IPS-18c (cell line): Measurements from ENCODE around the gene HORMAD1.
"Not testable (repeated sequence)": the region's sequence is repeated elsewhere in the genome, so short reads cannot be mapped to it uniquely, and the experiment has no call there.

Experiments used
- H3K4me3 ChIP-seq: 2 replicates; pipeline ENCODE4 v1.7.0; 2013; ENCODE audit warnings: low read depth, mild to moderate bottlenecking, low read length, moderate library complexity; ENCODE audit not compliant: insufficient read depth
- H3K9me3 ChIP-seq: one replicate; pipeline ENCODE4 v1.6.1; 2013; ENCODE audit warnings: mild to moderate bottlenecking, low read length, moderate library complexity; ENCODE audit not compliant: control insufficient read depth, insufficient read depth

The HORMAD1 gene, protein sequence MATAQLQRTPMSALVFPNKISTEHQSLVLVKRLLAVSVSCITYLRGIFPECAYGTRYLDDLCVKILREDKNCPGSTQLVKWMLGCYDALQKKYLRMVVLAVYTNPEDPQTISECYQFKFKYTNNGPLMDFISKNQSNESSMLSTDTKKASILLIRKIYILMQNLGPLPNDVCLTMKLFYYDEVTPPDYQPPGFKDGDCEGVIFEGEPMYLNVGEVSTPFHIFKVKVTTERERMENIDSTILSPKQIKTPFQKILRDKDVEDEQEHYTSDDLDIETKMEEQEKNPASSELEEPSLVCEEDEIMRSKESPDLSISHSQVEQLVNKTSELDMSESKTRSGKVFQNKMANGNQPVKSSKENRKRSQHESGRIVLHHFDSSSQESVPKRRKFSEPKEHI

DNA sequence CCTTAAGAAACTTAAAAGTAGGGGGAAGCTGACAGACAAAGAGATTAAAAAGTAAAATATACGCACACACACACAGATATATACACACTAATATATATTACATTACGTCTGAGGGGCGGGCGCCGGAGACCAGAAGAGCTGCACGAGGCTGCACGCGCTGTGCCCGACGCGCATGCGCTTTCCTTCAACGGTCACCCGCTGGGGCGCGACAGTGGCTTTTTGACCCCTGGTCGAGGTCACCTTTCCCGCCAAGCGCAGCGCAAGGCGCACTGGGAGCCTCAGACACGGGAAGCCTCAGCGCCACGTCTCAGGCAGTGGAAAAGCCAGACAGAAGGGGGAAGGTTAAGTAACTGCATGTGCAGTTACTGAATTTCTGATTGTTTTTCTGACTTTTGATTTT lies at the start of gene HORMAD1:
Gene HORMAD1, minus strand, starts transcription at position 193 of the 400 bp plus-strand sequence. CDS start 1,390 bp downstream, outside the sequence.
- Histone ChIP-seq H3K4me3 (no peak within 1 kb of the TSS), H3K9me3 (no peaks in the 10 kb centered on the region)

DNA sequence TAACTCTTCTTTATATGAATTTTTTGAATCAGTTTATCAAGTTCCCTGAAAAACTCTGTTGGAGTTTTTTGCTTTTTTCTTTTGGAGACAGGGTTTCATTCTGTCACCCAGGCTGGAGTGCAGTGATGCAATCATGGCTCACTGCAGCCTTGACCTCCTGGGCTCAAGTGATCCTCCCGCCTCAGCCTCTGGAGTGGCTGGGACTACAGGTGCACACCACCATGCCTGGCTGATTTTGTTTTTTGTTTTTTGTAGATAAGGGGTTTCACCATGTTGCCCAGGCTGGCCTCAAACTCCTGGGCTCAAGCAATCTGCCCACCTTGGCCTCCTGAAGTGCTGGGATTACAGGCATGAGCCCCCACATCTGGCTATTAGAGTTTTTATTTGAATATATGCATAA lies 47.0 kb upstream of the HORMAD1 start:
- H3K4me3 ChIP-seq, H3K9me3 ChIP-seq: not testable (repeated sequence)

DNA sequence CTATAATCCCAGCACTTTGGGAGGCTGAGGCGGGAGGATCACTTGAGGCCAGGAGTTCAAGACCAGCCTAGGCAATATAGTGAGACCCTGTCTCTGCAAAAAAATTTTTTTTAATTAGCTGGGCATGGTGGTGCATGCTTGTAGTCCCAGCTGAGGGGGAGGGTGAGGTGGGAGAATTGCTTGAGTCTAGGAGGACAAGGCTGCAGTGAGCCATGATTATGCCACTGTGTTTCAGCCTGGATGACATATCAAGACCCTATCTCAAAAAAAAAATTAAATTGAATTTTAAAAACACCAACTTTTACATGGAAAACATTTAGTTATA lies 45.2 kb upstream of the HORMAD1 start:
- H3K4me3 ChIP-seq, H3K9me3 ChIP-seq: not testable (repeated sequence)

DNA sequence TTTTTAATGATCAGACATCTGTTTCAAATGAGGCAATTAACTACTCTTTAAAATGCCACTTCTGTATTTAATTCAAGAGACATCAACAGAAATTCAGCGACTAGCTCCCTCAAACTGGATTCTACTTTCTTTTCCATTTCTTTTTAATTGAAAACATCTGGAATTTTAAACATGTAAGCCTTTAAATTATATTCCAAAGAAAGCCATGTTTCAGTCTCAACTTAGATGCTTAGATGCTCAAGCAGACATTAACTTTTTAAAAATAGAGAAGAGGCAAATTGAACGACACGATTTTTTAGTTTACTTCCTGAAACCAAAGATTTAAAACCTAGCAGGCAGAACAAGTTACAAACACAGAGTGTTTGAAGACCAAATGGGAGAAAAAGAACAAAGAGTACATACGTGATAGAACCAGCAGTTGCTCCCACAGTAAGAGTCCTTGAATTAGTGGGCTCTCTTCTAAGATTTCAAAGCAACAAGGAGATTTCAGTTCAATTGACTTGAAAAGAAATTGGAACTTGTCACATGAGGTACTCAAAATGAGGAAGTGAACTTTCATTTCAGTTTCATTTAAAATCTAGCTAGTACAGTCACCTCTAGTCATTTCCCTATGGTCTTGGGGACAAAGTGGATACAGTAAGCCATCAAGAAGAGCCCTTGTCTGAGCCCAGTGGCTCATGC lies 44.7 kb upstream of the HORMAD1 start, which contains the start of gene CTSS:
Gene CTSS, minus strand, starts transcription at position 483 of the 681 bp plus-strand sequence. CDS start 1,015 bp downstream, outside the sequence.
- no peak within 1 kb of the TSS for H3K4me3 ChIP-seq
- no peaks in the 10 kb centered on the region for H3K9me3 ChIP-seq

DNA sequence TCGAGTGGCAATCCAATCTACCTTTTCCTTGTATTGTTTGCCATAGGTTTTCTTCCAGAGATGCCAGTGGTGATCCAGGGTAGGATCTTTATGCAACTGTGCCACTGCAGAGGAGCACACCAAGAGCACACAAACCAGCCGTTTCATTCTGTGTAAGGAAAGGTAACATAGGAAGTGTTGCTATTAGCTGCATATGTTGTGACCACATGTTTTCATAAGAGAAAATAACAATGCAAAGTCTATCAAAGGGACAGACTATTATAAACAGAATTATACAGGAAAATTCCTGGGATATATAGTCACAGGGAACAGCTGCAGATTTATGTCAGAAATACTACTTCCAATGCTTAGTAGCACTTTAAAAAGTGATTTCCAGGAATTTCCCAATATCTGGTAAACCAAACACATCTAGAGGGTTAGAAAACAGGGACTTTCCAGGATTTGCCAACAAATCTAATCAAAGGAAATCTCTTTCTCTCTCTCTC lies 44.0 kb upstream of the HORMAD1 start:
- Histone ChIP-seq H3K9me3 (no peaks in the 10 kb centered on the region), H3K4me3 (no peak overlapping the region)

DNA sequence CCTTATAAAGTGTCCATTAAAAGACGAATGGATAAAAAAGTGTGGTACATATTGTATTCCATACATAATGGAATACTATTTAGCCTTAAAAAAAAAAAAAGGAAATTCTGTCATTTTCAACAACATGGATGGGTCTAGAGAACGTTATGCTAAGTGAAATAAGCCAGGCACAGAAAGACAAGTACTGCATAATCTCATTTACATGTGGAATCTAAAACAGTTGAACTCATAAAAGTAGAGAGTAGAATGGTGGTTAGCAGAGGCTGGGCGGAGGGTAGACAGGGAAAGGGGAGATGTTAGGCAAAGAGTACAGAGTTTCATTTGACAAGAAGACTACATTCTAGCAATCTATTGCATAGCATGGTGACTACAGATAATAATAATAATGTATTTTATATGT lies 42.3 kb upstream of the HORMAD1 start:
- Histone ChIP-seq H3K9me3 (no peaks in the 10 kb centered on the region), H3K4me3 (no peak overlapping the region)

DNA sequence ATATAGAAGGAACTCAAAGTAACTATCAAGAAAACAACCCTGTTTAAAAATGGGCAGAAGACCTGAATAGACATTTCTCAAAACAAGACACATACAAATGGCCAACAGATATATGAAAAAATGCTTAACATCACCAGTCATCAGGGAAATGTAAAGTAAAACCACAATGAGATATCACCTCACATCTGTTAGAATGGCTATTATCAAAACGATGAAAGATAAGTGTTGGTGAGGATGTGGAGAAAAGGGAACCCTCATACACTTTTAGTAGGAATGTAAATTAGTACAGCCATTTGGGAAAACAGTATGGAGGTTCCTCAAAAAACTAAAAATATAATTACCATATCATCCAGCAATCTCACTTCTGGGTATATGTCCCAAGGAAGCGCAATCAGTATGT lies 41.9 kb upstream of the HORMAD1 start:
- Histone ChIP-seq H3K9me3 (no peaks in the 10 kb centered on the region), H3K4me3 (no peak overlapping the region)

DNA sequence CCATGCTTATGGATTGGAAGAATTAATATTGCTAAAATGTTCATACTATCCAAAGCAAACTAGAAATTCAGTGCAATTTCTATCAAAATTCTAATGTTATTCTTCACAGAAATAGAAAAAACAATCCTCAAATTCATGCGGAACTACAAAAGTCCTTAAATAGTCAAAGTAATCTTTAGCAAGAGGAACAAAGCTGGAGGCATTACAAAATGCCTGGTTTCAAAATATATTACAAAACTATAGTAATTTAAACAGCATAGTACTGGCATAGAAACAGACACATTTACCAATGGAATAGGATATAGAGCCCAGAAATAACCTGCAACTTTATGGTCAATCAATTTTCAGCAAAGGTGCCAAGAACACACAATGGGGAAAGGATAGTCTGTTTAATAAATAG lies 41.1 kb upstream of the HORMAD1 start:
- Histone ChIP-seq H3K4me3 (no peak overlapping the region), H3K9me3 (no peaks in the 10 kb centered on the region)

DNA sequence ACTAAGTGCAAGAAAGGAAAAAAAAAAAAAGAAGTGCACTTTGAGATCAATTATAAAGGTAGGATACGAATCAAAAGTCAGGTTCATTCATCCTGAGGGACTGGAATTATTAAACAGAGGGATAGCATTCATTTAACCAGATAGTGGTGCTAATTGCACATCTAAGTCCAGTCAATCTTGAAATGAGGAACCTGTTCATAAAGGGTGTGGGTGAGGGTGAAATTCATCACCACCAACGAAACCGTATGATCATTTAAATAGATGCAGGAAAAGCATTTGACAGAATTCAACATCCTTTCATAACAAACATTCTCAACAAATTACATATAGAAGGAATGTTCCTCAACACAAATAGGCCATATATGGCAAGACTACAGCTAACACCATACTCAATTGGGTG lies 39.3 kb upstream of the HORMAD1 start:
- no peak overlapping the region for H3K4me3 ChIP-seq
- H3K9me3 ChIP-seq = no peaks in the 10 kb centered on the region

DNA sequence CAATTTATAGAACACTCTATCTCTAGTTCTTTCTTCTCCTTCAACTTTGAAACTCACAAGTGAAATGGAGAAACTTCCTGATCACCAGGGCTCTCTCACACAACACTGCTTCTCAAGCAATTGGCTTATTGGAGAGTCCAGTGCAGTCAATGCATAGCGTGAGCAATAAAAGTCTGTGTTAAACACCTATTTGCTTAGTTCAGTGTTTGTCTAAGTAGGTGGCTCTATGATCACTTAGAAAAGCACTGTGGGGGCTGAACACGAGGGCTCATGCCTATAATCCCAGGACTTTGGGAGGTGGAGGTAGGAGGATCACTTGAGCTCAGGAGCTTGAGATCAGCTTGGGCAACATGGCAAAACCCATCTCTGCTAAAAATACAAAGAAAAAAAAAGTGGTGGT lies 32.7 kb upstream of the HORMAD1 start:
- H3K9me3 ChIP-seq = no peaks in the 10 kb centered on the region
- H3K4me3 ChIP-seq = no peak overlapping the region

DNA sequence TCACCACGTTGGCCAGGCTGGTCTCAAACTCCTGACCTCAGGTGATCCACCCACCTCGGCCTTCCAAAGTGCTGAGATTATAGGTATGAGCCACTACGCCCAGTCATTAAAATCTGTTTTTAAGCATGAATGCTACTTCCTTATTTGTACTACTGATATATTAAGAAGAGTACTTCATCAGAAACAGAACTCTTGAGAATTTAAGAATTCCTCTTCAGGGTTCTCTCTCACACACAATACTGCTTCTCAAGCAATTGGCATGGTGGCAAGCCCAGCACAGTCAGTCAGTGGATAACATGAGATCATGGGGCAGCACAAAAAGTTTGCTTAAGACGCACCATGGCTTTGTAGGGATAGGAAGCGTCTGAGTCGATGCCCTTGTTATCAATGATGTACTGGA lies 30.7 kb upstream of the HORMAD1 start:
- no peak overlapping the region for H3K4me3 ChIP-seq
- no peaks in the 10 kb centered on the region for H3K9me3 ChIP-seq

DNA sequence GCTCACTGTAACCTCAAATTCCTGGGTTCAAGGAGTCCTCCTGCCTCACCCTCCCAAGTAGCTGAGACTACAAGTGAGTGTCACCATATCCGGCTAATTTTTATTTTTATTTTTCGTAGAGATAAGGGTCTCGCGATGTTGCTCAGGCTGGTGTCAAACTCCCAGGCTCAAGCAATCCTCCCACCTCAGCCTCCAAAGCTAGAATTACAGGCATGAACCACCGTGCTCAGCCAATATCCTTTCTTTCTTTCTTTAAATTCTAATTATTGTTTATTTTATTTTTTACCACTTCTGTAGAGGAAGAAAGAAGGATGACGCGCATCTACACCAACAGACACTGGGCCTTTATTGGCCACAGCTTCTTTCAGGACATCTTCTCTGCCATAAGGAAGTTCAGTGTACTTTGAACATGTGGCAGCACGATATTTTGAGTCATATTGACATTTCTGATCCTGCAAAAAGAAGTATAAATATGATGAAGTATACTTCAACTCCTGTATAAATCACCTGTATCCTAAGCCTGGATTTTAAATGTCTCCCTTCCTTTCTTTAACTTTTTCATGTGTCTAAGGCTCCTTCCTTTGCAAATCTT lies 29.1 kb upstream of the HORMAD1 start:
- Histone ChIP-seq H3K9me3 (no peaks in the 10 kb centered on the region), H3K4me3 (no peak overlapping the region)

DNA sequence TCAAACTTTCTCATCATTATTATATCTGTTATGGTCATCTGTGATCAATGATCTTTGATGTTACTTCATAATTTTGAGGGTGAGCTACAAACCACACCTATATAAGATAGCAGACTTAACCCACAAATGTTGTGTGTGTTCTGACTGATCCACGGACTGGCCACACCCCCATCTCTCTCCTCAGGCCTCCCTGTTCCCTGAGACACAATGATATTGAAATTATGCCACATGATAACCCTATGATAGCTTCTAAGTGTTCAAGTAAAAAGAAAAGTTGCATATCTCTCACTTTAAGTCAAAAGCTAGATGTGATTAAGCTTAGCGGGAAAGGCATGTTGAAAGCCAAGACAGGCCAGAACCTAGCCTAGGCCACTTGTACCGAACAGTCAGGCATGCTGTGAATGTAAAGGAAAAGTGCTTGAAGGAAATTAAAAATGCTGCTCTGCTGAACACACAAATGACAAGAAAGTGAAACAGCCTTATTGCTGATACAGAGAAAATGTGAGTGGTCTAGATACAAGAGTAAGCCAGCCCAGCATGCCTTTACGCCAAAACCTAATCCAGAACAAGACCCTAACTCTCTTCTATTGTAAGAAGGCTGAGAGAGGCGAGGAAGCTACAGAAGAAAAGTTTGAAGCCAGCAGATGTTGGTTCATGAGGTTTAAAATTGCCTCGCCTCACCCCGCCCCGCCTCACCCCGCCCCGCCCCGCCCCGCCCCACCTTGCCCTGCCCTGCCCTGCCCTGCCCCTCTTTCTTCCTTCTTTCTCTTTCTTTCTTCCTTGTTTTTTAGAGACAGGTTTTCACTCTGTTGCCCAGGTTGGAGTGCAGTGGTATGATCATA lies 28.4 kb upstream of the HORMAD1 start:
- no peak overlapping the region for H3K4me3 ChIP-seq
- no peaks in the 10 kb centered on the region for H3K9me3 ChIP-seq

DNA sequence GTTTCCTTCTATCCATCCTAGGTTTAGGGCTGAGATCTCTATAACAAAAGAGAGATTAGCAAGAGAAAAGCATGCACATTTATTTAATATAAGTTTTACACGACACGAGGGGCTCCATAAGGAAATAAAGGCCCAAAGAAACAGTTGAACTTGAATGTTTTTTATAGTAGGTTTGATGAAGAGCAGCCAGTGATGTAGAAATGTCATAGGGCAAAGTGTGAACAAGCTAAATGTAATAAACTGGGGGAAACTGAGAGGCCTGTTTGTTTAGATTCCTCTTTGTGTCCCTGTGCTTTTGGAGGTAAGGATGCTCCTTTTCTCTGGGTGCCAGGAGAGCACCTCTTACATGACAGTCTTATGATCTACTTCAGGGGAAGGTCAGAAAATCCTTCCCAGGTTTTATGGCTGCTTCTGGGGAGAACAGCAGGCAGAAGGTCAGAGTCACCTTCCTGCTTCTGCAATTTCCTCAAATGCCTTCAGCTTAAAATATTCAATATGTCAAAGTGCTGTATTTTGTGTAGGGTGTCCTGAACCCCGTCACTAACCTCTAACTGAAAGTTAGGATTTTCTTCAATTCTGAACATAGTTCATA lies 9.5 kb upstream of the HORMAD1 start:
- Histone ChIP-seq H3K9me3 (no peaks in the 10 kb centered on the region), H3K4me3 (no peak overlapping the region)

DNA sequence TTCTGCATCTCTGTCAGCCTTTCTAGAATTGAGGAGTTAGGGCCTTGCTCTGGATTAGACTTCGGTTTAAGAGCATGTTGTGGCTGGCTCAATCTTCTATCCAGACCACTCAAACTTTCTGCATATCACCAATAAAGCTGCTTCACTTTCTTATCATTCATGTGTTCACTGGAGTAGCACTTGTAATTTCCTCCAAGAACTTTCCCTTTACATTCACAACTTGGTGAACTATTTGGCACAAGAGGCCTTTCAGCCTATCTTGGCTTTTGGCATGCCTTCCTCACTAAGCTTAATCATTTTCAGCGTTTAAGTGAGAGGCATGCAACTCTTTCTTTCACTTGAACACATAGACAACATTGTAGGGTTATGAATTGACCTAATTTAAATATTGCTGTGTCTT lies 3.6 kb upstream of the HORMAD1 start:
- no peak overlapping the region for H3K4me3 ChIP-seq
- no peaks in the 10 kb centered on the region for H3K9me3 ChIP-seq

DNA sequence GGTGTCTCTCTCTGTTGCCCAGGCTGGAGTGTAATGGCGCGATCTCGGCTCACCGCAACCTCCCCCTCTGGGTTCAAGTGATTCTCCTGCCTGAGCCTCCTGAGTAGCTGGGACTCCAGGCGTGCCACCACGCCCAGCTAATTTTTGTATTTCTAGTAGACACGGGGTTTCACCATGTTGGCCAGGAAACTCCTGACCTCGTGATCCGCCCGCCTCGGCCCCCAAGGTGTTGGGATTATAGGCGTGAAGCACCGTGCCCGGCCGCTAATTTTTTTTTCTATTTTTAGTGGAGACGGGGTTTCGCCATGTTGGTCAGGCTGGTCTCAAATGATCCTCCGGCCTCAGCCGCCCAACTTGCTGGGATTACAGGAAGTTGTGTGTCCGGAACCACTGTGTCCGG lies 597 bp downstream of the HORMAD1 start:
- no peaks in the 10 kb centered on the region for H3K9me3 ChIP-seq

More for the DNA sequence above, 597 bp downstream of the HORMAD1 start:
- no peak overlapping the region for H3K4me3 ChIP-seq
